Measurements from ENCODE around the gene ASB7.

- TF ChIP-seq, protein P1, sequence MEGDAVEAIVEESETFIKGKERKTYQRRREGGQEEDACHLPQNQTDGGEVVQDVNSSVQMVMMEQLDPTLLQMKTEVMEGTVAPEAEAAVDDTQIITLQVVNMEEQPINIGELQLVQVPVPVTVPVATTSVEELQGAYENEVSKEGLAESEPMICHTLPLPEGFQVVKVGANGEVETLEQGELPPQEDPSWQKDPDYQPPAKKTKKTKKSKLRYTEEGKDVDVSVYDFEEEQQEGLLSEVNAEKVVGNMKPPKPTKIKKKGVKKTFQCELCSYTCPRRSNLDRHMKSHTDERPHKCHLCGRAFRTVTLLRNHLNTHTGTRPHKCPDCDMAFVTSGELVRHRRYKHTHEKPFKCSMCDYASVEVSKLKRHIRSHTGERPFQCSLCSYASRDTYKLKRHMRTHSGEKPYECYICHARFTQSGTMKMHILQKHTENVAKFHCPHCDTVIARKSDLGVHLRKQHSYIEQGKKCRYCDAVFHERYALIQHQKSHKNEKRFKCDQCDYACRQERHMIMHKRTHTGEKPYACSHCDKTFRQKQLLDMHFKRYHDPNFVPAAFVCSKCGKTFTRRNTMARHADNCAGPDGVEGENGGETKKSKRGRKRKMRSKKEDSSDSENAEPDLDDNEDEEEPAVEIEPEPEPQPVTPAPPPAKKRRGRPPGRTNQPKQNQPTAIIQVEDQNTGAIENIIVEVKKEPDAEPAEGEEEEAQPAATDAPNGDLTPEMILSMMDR (tag by site-specific recombination; IDR thresholded peaks at IDR 0.05), result no peak
- TF ChIP-seq SETDB1 (IDR thresholded peaks at IDR 0.05; ENCODE audit: insufficient read length, low read length) (peak; percentile 100), KLF7 (tag by site-specific recombination; IDR thresholded peaks at IDR 0.05; ENCODE audit: borderline replicate concordance) (no peak), ELK4 (IDR thresholded peaks at IDR 0.05; ENCODE audit: borderline replicate concordance, low read depth, low read length) (no peak), YY1 (tag by site-specific recombination; IDR thresholded peaks at IDR 0.05) (no peak), ZNF639 (tag by site-specific recombination; IDR thresholded peaks at IDR 0.05) (no peak), ZNF121 (tag by site-specific recombination; IDR thresholded peaks at IDR 0.05) (no peak), BCL11A (tag by site-specific recombination; IDR thresholded peaks at IDR 0.05; ENCODE audit: low read depth) (no peak), ZNF16 (tag by site-specific recombination; IDR thresholded peaks at IDR 0.05; ENCODE audit: low read depth) (no peak)
- TF ChIP-seq, protein P2, sequence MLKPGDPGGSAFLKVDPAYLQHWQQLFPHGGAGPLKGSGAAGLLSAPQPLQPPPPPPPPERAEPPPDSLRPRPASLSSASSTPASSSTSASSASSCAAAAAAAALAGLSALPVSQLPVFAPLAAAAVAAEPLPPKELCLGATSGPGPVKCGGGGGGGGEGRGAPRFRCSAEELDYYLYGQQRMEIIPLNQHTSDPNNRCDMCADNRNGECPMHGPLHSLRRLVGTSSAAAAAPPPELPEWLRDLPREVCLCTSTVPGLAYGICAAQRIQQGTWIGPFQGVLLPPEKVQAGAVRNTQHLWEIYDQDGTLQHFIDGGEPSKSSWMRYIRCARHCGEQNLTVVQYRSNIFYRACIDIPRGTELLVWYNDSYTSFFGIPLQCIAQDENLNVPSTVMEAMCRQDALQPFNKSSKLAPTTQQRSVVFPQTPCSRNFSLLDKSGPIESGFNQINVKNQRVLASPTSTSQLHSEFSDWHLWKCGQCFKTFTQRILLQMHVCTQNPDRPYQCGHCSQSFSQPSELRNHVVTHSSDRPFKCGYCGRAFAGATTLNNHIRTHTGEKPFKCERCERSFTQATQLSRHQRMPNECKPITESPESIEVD (tag by site-specific recombination; IDR thresholded peaks at IDR 0.05), result no peak
- TF ChIP-seq, protein P3, sequence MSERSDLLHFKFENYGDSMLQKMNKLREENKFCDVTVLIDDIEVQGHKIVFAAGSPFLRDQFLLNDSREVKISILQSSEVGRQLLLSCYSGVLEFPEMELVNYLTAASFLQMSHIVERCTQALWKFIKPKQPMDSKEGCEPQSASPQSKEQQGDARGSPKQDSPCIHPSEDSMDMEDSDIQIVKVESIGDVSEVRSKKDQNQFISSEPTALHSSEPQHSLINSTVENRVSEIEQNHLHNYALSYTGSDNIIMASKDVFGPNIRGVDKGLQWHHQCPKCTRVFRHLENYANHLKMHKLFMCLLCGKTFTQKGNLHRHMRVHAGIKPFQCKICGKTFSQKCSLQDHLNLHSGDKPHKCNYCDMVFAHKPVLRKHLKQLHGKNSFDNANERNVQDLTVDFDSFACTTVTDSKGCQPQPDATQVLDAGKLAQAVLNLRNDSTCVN (tag by site-specific recombination; optimal IDR thresholded peaks at IDR 0.05), result no peak
- TF ChIP-seq, protein P4, sequence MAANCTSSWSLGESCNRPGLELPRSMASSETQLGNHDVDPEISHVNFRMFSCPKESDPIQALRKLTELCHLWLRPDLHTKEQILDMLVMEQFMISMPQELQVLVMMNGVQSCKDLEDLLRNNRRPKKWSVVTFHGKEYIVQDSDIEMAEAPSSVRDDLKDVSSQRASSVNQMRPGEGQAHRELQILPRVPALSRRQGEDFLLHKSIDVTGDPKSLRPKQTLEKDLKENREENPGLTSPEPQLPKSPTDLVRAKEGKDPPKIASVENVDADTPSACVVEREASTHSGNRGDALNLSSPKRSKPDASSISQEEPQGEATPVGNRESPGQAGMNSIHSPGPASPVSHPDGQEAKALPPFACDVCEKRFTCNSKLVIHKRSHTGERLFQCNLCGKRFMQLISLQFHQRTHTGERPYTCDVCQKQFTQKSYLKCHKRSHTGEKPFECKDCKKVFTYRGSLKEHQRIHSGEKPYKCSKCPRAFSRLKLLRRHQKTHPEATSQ (tag by site-specific recombination; IDR thresholded peaks at IDR 0.05), result no peak
These were observed 13.6 kb upstream of the ASB7 start for GRCh38 chr15:100588638-100589242.

All from HEK293 (cell line).